HCT116 (cell line): ENCODE data around the gene POLN. TPM values are rescaled to one million over a fixed set of nuclear protein-coding genes. Genes with fewer than 3 reads are reported as not detected.

ENCODE experiments used
- ATAC-seq: fragments of 200-7000 bp; cut with Tn5 transposase; 2 replicates; pipeline ENCODE4 v1.9.1; 2020; ENCODE audit warnings: mild to moderate bottlenecking, moderate library complexity
- BruUV-seq: library from RNA; stranded (reverse); fragments of 400-500 nt; replicated peaks from 2 replicates; lab custom pipeline; 2021; lab: Mats Ljungman, UMichigan
- CTCF ChIA-PET: fragments of 300-600 bp; sonication (Branson Sonifier 250); formaldehyde crosslinking; loops from one replicate; lab custom pipeline; 2021; ENCODE audit warnings: antibody characterized with exemption; lab: Charles Lee
- POLR2A ChIA-PET: fragments of 300-600, 350-600 bp; sonication (Branson Sonifier 250); formaldehyde crosslinking; loops from one replicate; lab custom pipeline; 2021; ENCODE audit warnings: antibody characterized with exemption; lab: Charles Lee
- RAD21 ChIA-PET, 2 experiments: fragments of 300-600 bp; sonication (Branson Sonifier 250); formaldehyde crosslinking; loops; one replicate each; lab custom pipeline; 2023; ENCODE audit warnings: low total read pairs in 2 of 2; ENCODE audit not compliant: uncharacterized antibody in 2 of 2, unreplicated experiment in 2 of 2, low non-redundant PET in 1 of 2; lab: Charles Lee
- DNase-seq: peaks from one replicate; pipeline ENCODE4 v3.0.0-alpha.2; 2010; ENCODE audit warnings: low read depth, low spot score
- H2AFZ ChIP-seq: fragments of 200-600 bp; shearing (Covaris generic), sonication (generic); 2 replicates; pipeline ENCODE4 v1.6.1; 2017; ENCODE audit warnings: low read depth, mixed run types, mixed read lengths, antibody characterized with exemption, low read length; ENCODE audit not compliant: poor library complexity, severe bottlenecking
- H3K27ac ChIP-seq: 2 replicates; pipeline ENCODE4 v1.5.1; 2012; ENCODE audit warnings: low read depth, low read length
- H3K27me3 ChIP-seq: fragments of 200-600 bp; sonication (generic); 2 replicates; pipeline ENCODE4 v1.6.1; 2016; ENCODE audit warnings: mixed run types, low read length, mixed read lengths; ENCODE audit not compliant: insufficient read depth
- H3K36me3 ChIP-seq, 2 experiments: fragments of 200-500 bp in 1 of 2; fragments of 200-600 bp in 1 of 2; sonication (Bioruptor generic) in 1 of 2; sonication (generic) in 1 of 2; 2 replicates each; pipeline versions ENCODE4 v1.5.1 to v1.6.1; 2014 to 2016; ENCODE audit warnings: low read length in 2 of 2, inconsistent platforms in 1 of 2, mixed read lengths in 1 of 2, mixed run types in 1 of 2; ENCODE audit not compliant: insufficient read depth in 2 of 2, control insufficient read depth in 1 of 2
- H3K4me1 ChIP-seq, 2 experiments: fragments of 200-600 bp in 1 of 2; sonication (generic) in 1 of 2; 2 replicates each; pipeline versions ENCODE4 v1.5.1 to v1.6.1; 2012 to 2017; ENCODE audit warnings: low read length in 2 of 2, inconsistent platforms in 1 of 2, mild to moderate bottlenecking in 1 of 2, mixed read lengths in 1 of 2, mixed run types in 1 of 2, moderate library complexity in 1 of 2; ENCODE audit not compliant: insufficient read depth in 2 of 2, control insufficient read depth in 1 of 2
- H3K4me2 ChIP-seq: fragments of 200-600 bp; sonication (generic); 2 replicates; pipeline ENCODE4 v1.6.1; 2017; ENCODE audit warnings: mixed run types, low read length, mixed read lengths
- H3K4me3 ChIP-seq, 2 experiments: fragments of 200-600 bp in 1 of 2; sonication (generic) in 1 of 2; replicated peaks in 1 of 2; 2 replicates each; pipeline ENCODE4 v1.5.1; 2011 to 2016; ENCODE audit warnings: low read length in 2 of 2, control low read depth in 1 of 2, low read depth in 1 of 2, mild to moderate bottlenecking in 1 of 2, mixed read lengths in 1 of 2, mixed run types in 1 of 2
- H3K79me2 ChIP-seq: fragments of 200-600 bp; sonication (generic); 2 replicates; pipeline ENCODE4 v1.6.1; 2017; ENCODE audit warnings: mild to moderate bottlenecking, mixed run types, low read length, moderate library complexity, mixed read lengths; ENCODE audit not compliant: insufficient read depth
- H3K9ac ChIP-seq: fragments of 200-600 bp; sonication (generic); 2 replicates; pipeline ENCODE4 v1.6.1; 2016; ENCODE audit warnings: low read length, mixed read lengths
- H3K9me2 ChIP-seq: fragments of 200-600 bp; sonication (generic), shearing (Covaris generic); 2 replicates; pipeline ENCODE4 v1.6.1; 2017; ENCODE audit warnings: mixed run types, mild to moderate bottlenecking, moderate library complexity; ENCODE audit not compliant: insufficient read depth
- H3K9me3 ChIP-seq, 2 experiments: fragments of 200-500 bp in 1 of 2; fragments of 200-600 bp in 1 of 2; sonication (Bioruptor generic) in 1 of 2; sonication (generic) in 1 of 2; 2 replicates each; pipeline ENCODE4 v1.6.1; 2014 to 2017; ENCODE audit warnings: low read length in 2 of 2, mixed read lengths in 2 of 2, inconsistent platforms in 1 of 2, low read depth in 1 of 2, mild to moderate bottlenecking in 1 of 2, mixed run types in 1 of 2, moderate library complexity in 1 of 2; ENCODE audit not compliant: control insufficient read depth in 1 of 2, insufficient read depth in 1 of 2
- H4K20me1 ChIP-seq: fragments of 200-600 bp; sonication (generic), shearing (Covaris generic); 2 replicates; pipeline ENCODE4 v1.6.1; 2017; ENCODE audit warnings: mixed run types, mild to moderate bottlenecking, moderate library complexity; ENCODE audit not compliant: insufficient read depth
- CEBPB ChIP-seq: IDR thresholded peaks from 2 replicates; pipeline ENCODE4 v1.6.1; 2012; ENCODE audit warnings: low read depth
- SIN3A ChIP-seq: IDR thresholded peaks from 2 replicates; pipeline ENCODE4 v1.6.1; 2012; ENCODE audit warnings: low read depth
- YY1 ChIP-seq: IDR thresholded peaks from 2 replicates; pipeline ENCODE4 v1.6.1; 2011; ENCODE audit warnings: low read length, low read depth, moderate library complexity, mild to moderate bottlenecking; ENCODE audit not compliant: insufficient replicate concordance; ENCODE audit errors: extremely low read depth
- ZFX ChIP-seq: fragments of 450-650 bp; IDR thresholded peaks from 2 replicates; pipeline ENCODE4 v1.6.1; 2017
- ZNF274 ChIP-seq: fragments of 200-500 bp; sonication (Bioruptor generic); IDR thresholded peaks from 2 replicates; pipeline ENCODE4 v1.6.1; 2014; ENCODE audit warnings: mild to moderate bottlenecking, low read depth, low read length, inconsistent platforms
- intact Hi-C: fragments of 100-400 bp; cut with micrococcal nuclease; formaldehyde crosslinking; loops from 2 replicates; pipeline ENCODE4 v1.10.0; 2022
- total RNA-seq: library from RNA; stranded (reverse); gene quantifications from one replicate; pipeline ENCODE4 v1.2.1, GENCODE V29; 2021; ENCODE audit not compliant: unreplicated experiment
- TF ChIP-seq, protein P1 (sequence below): IDR thresholded peaks from 2 replicates; pipeline ENCODE4 v1.6.1; 2011; ENCODE audit warnings: mild to moderate bottlenecking, low read length, moderate library complexity; ENCODE audit not compliant: insufficient replicate concordance; ENCODE audit errors: extremely low read depth
- TF ChIP-seq, protein P2 (sequence below), 3 experiments: fragments of 200-600 bp in 1 of 3; sonication (generic) in 1 of 3; IDR thresholded peaks in 2 of 3; conservative IDR thresholded peaks in 1 of 3; 2 replicates each; pipeline ENCODE4 v1.5.1; 2012 to 2017; ENCODE audit warnings: low read depth in 2 of 3, low read length in 2 of 3, antibody characterized with exemption in 1 of 3, borderline replicate concordance in 1 of 3, control low read depth in 1 of 3, mild to moderate bottlenecking in 1 of 3, mixed read lengths in 1 of 3, mixed run types in 1 of 3, moderate library complexity in 1 of 3; ENCODE audit not compliant: insufficient read depth in 1 of 3
- TF ChIP-seq, protein P3 (sequence below): IDR thresholded peaks from 2 replicates; pipeline ENCODE4 v1.6.1; 2012

POLN gene
- total RNA-seq, 1 experiment from 2014 or later = 3.1 TPM

DNA sequence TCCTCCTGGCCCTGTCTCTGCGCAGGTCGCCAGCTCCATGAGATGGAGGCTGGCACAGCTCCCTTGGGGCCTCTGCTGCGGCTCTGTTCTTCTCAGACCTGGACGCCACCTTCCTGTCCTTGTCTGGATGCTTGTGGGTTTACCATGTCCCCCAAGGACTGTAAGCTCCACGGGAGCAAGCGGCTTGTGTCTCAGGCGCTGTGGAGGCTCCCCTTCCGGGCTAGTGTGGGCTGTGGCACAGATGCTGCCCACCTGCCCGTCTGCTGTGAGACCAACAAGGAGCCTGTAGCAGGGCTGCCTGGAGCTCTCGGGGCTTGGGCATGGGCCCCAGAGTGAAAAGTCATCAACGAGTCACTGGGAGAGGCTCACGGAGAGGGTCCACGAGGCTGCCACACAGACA lies 157.6 kb downstream of the POLN start:
- DNase-seq = no peak
- H3K4me2 ChIP-seq = no peak overlapping the region
- H3K36me3 ChIP-seq = no peaks in the 10 kb centered on the region
- H3K4me1 ChIP-seq = 0 out of 4 replicates have a peak, but pooled peaks cover 0 to 2% of the 10 kb centered on the region in 2 experiments
- intact Hi-C loops = no loop called here
- ChIA-PET POLR2A (no interaction called here), RAD21 (no interaction called here)
- H3K27me3 ChIP-seq = no peaks in the 10 kb centered on the region
- H3K9me3 ChIP-seq = no peaks in the 10 kb centered on the region
- no peak overlapping the region for H3K9ac ChIP-seq
- H3K27ac ChIP-seq = no peak overlapping the region
- no peaks in the 10 kb centered on the region for H4K20me1 ChIP-seq
- H3K4me3 ChIP-seq = no peak overlapping the region
- no TSS peak for BruUV-seq
- TF ChIP-seq ZFX = no peak
- TF ChIP-seq SIN3A = no peak
- no peak for TF ChIP-seq ZNF274
- TF ChIP-seq CEBPB = no peak
- TF ChIP-seq YY1 = no peak
- TF ChIP-seq, protein P1, sequence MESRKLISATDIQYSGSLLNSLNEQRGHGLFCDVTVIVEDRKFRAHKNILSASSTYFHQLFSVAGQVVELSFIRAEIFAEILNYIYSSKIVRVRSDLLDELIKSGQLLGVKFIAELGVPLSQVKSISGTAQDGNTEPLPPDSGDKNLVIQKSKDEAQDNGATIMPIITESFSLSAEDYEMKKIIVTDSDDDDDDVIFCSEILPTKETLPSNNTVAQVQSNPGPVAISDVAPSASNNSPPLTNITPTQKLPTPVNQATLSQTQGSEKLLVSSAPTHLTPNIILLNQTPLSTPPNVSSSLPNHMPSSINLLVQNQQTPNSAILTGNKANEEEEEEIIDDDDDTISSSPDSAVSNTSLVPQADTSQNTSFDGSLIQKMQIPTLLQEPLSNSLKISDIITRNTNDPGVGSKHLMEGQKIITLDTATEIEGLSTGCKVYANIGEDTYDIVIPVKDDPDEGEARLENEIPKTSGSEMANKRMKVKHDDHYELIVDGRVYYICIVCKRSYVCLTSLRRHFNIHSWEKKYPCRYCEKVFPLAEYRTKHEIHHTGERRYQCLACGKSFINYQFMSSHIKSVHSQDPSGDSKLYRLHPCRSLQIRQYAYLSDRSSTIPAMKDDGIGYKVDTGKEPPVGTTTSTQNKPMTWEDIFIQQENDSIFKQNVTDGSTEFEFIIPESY = no peak
- TF ChIP-seq, protein P2, sequence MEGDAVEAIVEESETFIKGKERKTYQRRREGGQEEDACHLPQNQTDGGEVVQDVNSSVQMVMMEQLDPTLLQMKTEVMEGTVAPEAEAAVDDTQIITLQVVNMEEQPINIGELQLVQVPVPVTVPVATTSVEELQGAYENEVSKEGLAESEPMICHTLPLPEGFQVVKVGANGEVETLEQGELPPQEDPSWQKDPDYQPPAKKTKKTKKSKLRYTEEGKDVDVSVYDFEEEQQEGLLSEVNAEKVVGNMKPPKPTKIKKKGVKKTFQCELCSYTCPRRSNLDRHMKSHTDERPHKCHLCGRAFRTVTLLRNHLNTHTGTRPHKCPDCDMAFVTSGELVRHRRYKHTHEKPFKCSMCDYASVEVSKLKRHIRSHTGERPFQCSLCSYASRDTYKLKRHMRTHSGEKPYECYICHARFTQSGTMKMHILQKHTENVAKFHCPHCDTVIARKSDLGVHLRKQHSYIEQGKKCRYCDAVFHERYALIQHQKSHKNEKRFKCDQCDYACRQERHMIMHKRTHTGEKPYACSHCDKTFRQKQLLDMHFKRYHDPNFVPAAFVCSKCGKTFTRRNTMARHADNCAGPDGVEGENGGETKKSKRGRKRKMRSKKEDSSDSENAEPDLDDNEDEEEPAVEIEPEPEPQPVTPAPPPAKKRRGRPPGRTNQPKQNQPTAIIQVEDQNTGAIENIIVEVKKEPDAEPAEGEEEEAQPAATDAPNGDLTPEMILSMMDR (IDR thresholded peaks at IDR 0.05 in 2 of 3, conservative IDR thresholded peaks at IDR 0.05 in 1 of 3; ENCODE audit: borderline replicate concordance in 1 of 3, insufficient read depth in 1 of 3, low read depth in 2 of 3, low read length in 2 of 3) = no peak
- TF ChIP-seq, protein P3, sequence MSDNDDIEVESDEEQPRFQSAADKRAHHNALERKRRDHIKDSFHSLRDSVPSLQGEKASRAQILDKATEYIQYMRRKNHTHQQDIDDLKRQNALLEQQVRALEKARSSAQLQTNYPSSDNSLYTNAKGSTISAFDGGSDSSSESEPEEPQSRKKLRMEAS = no peak
- TF ChIP-seq, all 23 proteins: peak for 0
- H3K9me2 ChIP-seq = no peaks in the 10 kb centered on the region
- H2AFZ ChIP-seq = no peak overlapping the region
- CTCF ChIA-PET = no interaction called here
- no peak for ATAC-seq
- H3K79me2 ChIP-seq = no peaks in the 10 kb centered on the region
